ENCODE data around the gene SLC43A2.

The SLC43A2 gene

DNA sequence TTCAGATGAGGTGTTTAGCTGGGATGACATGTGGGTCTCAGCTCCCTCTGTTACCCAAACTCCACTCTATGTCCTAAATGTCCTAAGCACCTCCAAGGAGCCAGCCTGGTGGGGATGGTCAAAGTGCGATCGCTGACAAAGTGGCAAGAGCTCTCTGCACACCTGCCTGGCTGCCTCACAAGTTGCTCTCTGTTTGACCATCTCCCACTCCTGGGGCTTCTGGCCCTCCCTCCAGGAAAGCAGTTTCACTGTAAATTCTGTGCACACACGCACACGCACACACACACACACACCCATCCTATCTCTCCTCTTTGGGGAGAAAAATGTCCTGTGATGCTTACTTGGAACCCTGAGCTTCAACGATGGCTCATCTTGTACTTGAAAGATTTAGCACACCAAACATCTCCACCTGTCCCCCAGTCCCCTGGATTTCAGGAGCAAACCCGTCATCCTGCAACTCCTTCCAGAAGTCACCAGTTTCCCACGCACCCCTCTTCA lies 67.7 kb downstream of the SLC43A2 start:
- no peak for DNase-seq

DNA sequence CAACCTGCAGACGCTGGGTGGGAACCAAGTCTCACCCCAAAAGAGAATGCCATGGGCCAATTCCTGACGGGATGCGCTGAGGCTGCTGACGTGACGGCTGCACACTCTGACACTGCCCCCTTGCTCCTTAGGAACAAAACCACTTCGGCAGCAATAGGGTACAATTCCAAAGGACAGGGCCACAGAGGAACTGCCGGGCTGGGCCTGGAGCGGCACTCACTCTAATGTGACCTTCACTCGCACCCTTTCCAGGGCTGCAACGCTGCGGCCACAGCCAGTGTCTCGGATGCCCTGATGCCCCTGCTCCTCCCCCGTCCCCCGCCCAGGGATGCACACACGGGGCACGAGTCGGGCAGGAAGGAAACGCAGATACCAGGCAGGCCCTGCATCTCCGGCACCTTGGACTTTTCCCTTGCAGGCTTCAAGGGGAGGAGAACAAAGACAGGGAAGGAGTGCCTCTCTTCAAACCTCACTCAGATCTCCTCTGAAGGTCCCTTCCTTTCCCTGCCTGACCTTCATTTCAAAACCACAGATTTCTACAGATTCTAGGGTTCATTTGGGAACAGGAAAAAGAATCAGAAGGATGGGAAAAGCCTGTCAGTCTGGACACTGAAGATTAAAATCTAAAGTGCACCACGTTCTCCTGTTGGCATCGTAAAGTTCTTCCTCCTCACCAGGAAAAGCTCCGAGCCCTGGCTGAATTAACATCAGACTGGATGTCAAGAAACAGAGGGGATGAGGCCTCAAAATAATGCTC lies 68.4 kb downstream of the SLC43A2 start:
- no peak for DNase-seq

DNA sequence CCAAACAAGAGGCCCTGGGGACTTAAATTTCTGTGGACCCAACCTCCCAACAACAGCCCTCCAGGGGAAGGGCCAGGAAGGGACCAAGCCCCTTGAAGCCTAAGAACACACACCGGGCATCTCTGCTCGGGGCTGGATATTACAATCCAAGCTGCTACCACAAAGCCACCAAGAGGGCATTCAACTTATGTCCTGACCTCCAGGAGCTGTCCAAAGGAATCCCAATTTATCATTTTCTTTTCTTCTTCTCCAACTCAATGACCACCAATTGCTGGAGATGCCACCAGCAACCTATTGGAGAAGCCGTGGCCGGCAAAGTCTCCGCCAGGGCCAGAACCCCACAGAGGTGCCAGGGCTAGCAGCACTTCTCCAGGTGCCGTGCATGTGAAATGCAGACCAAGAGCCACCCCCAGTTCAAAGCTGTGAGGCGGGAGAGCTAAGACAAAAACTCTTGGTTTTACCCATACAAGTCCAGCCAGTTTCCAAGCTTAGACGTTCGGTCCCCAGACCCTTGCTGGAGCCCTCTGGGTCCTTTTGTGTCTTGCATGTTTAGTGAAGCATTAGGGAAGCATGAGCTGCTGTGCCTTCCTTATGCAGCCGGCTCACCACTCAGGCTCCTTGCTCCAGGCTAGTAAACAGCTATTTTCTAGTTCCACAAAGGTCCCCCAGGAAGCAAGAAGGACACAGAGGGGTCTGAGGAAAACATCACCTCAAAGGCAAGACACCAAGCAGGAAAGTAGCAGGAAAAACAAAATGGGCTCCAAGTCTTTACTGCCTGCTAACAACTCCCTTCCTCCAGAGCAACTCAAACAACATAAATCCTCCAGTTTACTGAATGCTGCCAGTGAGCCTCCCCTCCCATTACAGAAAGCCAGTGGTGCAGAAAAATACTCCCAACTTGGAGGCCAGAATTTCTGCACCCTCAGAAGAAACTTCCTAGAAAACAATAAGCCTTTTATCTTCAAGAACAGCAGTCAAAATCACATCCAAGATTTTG lies 69.3 kb downstream of the SLC43A2 start:
- no peak for DNase-seq

DNA sequence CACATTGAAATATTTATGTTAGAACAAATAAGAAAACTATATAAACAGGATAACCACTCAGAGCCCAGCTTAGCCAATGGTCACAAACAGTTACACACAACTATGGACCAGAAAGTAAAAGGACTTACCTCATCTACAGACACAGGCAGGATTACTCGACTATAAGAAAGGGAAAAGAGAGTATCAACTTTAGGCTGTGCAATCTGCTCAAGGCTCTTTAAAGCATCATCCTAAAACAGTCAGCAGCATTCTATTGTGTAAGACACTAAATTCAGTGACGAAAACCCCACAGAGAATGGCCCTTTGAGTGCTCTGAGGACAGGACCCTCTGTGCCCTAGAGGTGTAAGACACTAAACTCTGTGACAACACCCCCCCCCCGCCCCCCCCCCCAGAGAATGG lies 70.2 kb downstream of the SLC43A2 start:
- DNase-seq = no peak

DNA sequence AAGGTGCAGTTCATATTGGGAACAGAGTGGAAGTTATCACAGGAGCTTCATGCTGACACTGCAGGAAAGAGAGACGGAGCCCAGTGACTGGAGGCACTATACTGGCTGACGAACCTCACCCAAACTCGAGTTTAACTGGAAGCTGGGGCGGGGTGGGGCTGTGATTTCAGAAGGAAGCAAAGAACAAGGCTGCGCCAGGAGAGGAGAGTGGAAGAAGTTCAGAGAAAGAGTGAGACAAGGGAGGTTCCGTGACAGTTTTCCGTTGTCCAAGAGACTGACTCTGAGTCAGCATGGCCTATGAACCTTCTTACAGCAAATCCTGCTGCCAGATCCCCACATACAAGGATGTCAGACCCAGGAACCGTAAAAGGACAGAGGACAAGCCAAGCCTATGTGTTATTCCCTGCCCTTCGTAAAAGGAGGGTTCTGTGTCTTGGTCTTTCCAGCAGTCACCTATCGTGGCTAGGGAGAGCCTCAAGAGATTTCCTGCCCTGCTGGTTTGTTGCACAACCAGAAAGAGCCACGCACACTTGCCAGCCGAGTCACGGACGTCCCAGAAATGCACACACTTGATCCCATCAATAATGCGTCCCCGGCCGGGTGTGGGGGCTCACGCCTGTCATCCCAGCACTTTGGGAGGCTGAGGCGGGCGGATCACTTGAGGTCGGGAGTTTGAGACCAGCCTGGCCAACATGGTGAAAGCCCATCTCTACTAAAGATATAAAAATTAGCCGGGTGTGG lies 71.1 kb downstream of the SLC43A2 start:
- no peak for DNase-seq

DNA sequence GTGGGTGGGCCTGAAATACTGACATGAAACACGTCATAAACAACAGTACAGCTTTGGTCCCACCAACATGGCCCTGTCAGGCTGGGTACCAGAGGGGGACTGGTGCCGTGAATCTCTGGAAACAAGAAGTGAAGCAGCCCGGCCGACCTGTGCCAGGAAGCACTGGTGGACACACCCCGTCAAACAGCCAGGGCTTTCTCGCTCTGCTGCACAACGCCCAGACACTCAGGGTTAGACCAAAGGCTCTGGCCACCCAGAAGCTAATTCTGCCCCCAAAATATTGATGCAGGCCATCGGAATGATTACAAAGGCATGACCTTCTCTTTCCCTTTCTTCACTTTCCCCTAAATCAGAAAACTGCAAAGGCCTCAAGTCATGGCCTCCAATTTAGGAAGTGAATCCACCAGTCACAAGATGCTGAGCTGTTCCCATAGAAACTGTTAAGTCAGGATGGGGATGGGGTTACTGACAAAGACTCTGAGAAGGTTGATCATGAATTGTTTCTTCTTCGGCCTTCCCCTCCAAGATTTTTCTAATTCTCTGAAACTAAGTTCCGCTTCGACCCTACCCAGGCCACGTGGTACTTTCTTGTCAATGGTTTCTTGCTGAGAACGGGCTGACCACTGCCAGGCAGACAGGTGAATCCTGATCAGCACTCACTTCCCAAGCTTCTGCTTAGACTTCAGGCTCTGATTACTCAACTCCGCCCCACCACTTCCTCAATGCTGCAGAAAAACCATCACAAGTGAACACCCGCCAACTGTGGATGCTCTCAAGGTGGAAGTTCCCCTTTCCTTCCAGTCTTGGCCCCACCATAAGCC lies 72.8 kb downstream of the SLC43A2 start:
- no peak for DNase-seq

DNA sequence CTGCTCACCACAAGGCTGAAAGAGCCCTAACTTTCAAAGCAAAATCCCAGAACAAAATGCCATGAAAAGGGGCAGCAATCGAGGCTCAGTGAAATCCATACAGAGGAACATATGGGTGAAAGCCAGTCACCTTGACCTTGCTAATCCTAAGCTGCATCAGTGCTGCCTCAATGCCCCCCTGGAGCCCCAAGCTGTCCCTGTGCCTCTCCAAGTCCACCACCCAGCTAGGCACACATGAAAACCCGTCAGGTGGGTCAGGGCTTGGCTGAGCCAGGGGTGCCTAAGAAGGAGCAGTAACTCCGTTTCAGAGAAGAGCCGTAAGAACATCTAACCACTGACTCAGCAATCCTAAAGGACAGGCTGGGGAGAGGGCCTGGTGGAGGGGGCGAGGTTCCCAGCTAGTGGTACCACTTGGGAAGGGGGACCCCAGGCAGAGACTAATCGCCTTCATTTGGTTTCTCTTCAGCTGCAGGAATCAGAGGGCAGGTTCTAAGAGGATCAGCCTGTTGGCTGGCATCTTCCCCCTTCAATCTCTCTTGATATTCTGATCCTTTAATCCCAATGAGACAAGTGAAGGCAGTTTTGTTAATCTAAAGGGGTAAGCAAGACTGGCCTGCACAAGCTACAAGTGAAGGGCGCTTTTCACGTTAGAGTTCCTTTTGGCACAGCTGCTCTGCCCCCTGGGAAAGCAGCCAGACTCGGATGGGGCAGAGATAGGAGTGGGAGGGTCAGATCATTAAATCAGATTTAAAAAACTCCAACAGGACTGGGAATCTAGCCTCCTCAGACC lies 73.7 kb downstream of the SLC43A2 start:
- no peak for DNase-seq

DNA sequence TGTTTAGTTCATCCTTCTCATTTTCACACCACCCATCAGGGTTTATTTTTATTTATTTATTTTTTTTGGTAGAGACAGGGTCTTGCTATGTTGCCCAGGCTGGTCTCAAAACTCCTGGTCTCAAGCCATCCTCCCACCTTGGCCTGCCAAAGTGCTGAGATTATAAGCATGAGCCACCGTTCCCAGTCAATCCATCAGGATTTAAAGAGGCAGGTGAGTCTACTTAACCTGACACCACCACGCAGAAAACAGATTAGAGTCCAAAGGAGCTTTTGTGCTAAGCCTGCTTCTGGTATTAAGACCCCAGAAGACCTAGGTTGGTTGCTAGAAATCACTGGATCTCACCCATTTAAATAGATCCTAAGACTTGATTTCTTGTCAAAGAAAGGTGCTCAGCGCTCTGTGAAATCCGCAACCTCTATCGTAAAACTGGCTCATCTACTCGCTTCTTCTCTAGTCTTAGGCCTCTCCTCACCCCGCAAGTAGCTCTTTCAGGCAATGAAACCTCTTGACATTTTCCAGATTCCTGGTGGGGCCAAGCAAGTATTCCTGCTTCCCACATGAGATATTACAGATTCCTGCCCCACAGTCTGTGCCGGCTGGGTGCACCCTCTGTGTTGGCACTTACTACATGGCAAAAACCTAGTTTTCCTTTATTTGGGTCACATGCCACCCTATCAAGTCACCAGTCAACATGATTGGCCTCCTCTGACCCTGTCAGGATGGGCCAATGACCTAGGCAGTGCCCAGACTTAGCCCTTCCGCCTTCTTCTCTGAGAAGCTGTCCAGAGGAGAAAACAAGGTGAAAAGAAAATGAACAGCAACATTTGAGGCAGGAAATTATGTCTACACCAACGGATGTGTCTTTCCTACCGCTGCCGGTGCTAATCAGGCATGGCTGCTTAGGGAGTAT lies 75.0 kb downstream of the SLC43A2 start:
- DNase-seq = no peak

DNA sequence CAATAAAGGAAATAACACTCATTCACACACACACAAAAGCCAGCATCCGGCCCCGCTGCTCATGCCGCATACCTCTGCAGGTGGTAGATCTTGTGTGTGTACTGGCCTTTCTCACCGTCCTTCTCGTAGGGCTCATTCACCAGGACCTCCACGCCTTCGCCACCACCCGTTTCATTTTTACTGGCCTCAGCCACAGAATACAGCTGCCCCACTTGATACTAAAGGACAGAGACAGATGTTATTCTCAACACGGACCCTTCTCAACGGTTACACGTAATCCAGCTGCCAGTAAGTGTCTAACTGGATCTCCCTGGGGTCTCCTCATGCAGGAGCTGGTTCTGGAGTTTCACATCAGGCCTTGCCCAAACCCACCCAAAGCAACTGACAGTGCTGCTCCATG lies 75.7 kb downstream of the SLC43A2 start:
- no peak for DNase-seq

DNA sequence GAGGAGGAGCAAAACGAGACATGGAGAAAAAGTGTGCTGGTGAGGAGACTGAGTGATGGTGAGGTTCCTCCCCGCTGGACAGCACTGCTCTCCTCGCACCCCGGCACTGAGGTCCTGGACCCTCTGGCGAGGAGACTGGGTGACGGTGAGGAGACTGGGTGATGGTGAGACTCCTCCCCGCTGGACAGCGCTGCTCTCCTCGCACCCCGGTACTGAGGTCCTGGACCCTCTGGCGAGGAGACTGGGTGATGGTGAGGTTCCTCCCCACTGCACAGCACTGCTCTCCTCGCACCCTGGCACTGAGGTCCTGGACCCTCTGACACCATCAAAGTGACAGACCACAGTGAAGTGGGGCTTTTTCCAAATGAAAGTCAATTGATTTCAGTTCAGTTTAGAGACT lies 76.9 kb downstream of the SLC43A2 start:
- no peak for DNase-seq

DNA sequence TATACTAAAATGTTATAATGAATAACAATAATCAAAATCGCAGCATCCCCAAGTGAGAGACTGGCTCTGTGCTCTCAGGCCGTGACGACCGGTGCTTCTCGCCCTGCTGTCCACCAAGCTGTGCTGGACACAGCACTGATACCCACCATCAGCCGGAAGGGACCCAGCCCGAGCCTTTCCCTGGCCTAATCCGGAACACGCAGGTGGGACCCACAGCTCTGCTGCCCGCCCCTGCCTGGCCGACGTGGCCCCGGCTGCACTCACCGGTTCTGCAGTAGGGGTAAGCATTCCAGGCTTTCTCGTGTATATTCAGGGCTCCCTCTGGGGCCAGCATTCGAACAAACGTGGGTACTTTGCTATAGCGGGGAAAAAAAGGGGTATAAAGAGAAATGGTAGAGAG lies 80.6 kb downstream of the SLC43A2 start:
- no peak for DNase-seq

DNA sequence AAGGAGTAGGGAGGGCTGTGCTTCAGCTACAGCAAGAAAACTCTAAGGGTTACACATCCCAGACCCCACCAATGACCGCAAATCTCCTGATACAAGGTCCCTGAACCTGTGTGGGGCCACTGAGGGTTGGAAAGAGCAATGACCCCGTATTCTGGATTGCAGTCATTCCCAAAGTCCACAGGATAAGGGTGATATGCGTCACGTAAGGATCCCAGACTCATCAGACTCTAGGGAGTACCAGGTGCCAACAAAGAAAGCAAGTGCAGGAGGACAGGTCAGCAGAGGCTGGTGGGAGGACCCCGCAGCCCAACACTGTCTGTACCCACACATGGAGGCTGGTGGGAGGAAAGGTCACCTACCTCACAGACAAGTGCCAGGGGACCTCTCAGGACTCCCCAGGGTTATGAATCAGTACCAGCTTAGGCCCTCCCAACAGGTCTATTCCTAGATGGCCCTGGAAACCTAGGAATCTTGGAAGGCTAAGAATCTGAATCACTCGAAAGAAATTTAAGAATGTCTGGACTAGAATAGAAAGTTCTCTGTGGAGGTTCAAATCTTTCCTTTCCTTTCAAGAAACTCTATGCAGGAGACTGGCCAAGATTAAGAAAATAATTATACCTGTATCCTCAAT lies 82.2 kb downstream of the SLC43A2 start:
- no peak for DNase-seq

DNA sequence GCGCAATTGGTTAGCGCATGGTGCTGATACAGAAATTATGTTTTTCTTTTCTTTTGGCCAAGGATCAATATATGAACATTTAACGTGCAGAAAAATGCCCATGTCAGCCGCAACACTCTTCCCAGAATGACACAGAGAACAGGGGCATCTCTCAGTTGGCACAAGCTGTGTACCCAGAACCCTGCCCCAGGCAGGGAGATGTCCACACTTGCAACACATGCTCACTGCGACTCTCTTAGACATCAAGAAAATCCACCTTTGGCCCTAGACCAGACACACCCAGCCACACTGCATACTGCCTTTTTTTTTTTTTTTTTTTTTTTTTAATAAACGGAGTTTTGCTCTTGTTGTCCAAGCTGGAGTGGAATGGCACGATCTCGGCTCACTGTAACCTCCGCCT lies 83.0 kb downstream of the SLC43A2 start:
- DNase-seq = no peak

DNA sequence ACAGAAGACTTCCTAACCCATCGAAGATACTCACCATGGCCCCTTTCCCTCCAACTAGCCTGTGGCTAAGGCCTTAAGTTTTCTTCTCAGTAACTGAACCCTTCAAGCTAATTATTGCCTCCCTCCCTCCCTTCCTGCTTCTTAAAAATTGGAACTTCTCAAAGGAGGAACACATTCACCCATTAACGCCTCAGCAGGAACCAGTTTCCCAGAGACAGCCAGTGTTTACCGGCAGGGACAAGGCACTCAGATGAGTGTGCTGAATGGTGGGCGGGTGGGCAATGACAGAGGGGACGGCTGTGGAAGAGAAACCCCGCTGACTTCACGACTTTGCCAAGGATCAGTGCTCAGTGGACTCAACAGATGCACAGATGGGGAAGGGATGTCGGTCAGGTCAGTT lies 86.3 kb downstream of the SLC43A2 start:
- no peak for DNase-seq

DNA sequence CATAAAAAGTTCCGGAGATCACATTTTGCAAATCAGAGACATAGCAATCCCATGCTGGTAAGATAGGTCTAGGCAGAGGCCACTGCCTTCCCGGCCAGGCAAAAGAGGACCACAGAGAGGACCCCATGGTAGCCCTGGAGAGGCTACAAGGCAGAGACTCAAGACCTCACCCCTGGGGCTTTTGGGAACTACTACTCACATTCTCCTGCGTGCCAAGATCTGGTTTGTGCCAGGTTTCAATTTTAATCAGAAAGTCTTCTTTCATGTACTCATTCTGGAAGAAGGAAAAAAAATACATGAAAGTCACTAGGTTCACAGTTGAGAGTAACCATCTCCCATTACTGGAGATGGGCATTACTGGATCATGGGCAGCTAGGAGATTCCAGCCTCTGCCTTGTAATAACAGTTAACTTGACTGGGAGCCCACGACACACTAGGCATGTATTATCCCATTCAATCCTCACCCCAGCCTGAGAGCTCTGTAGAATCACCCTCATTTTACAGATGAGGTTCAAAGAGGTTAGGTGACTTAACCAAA lies 87.2 kb downstream of the SLC43A2 start:
- no peak for DNase-seq

DNA sequence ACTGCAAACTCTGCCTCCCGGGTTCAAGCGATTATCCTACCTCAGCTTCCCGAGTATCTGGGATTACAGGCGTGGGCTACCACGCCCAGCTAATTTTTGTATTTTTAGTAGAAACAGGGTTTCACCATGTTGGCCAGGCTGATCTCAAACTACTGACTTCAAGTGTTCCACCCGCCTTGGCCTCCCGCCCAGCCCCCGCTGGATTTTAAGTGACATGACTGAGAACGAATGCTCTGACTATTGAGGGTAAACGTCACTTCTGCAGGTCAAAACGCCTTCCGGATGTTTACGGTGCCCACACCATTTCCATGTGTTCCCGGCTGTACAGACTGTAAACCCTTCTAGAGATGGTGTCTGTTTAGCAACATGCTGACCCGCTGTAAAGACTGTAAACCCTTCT lies 88.8 kb downstream of the SLC43A2 start:
- no peak for DNase-seq

DNA sequence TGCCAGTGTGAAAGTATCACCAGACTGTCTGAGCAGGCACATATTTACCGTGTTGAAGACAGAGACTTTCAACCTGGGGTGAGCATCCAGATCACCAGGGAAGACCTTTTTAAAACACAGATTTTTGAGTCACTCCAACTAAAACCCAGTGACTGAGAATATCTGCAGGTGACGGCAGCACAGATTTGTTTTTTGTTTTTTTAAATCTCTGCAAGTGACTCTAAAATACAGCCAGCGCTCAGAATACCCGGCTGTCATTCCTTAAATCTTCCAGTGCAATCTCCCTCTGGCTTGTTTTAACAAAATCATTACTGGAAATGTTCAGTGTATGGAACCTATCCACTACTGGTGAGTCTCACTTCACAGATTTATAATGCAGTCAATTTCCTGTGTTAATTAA lies 92.9 kb downstream of the SLC43A2 start:
- no peak for DNase-seq

DNA sequence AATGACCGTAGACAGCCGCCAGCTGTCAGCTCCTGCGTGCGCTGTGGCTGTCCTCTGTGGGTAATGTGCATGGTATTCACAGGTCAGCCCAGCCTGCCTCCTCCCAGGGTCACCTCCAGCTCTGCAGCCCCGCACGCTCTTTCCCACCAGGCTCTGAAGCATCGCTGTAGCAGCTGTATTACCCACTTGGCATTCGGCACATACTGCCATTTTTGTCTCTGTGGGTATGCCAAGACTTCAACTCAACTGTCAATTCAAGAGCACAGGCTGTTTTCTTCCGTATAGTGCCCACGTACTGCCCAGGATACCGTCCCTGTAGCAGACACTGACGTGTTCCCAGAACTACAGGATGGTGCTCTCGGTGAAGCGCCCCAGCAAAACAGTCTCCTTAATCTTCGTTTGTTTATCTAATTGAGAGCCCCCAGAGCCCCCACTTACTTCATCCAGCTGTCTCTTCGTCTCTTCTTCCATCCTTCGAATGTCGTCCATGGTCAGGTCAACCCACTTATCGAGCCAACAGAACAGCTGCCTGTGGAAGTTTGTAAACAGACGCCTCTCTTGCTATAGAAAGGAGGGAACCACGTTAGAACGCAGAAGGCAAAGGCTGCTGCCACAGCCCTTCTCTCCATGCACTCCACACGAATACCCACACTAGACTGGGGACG lies 94.8 kb downstream of the SLC43A2 start:
- DNase-seq = no peak
